GM10266 (cell line): ENCODE data around the gene PLBD2.

Experiments
- DNase-seq: peaks from one replicate; pipeline ENCODE4 v3.0.0; 2012; ENCODE audit errors: extremely low spot score
- CTCF ChIP-seq: IDR thresholded peaks from 2 replicates; pipeline ENCODE4 v1.5.1; 2012; ENCODE audit warnings: mild to moderate bottlenecking, low read depth; ENCODE audit not compliant: control insufficient read depth, insufficient read depth; ENCODE audit errors: missing control alignments

PLBD2 gene

GRCh38 chr12:113396200-113396599, 37.8 kb downstream of the PLBD2 start:
- no peak for TF ChIP-seq CTCF
- DNase-seq, result no peak

- no peak for DNase-seq
- no peak for TF ChIP-seq CTCF
Measured at GRCh38 chr12:113396828-113397496, 38.6 kb downstream of the PLBD2 start.

- peak; percentile 16 for DNase-seq
- TF ChIP-seq CTCF, result no peak
Measured at GRCh38 chr12:113397497-113398197, 39.3 kb downstream of the PLBD2 start.

GRCh38 chr12:113398346-113399290, 40.2 kb downstream of the PLBD2 start:
- no peak for DNase-seq
- no peak for TF ChIP-seq CTCF

- no peak for DNase-seq
- TF ChIP-seq CTCF, result no peak
Measured at GRCh38 chr12:113399490-113399889, 41.1 kb downstream of the PLBD2 start.

GRCh38 chr12:113400362-113400761, 42.0 kb downstream of the PLBD2 start:
- no peak for DNase-seq
- TF ChIP-seq CTCF, result no peak
